ENCODE data around the gene PDZD2.

DNA sequence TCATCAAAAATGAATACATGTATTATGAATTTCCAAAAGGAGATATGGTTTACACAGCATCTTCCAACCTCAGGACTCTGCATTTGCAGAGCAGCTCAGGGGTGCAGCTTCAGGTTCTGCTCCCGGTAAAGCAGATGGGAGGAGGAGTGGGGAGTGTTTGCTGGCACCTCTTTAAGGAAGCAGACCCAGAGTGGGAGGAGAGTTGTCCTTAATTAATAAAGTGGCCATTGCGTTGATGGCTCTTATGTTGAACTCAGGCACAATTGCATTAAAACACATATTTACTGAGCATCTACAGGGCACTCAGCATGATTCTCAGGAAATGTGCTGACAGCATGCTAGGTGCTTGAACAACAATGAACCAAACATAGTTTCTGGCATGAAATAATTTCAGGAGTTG lies 121.0 kb downstream of the PDZD2 start:
- TF ChIP-seq, protein P1, sequence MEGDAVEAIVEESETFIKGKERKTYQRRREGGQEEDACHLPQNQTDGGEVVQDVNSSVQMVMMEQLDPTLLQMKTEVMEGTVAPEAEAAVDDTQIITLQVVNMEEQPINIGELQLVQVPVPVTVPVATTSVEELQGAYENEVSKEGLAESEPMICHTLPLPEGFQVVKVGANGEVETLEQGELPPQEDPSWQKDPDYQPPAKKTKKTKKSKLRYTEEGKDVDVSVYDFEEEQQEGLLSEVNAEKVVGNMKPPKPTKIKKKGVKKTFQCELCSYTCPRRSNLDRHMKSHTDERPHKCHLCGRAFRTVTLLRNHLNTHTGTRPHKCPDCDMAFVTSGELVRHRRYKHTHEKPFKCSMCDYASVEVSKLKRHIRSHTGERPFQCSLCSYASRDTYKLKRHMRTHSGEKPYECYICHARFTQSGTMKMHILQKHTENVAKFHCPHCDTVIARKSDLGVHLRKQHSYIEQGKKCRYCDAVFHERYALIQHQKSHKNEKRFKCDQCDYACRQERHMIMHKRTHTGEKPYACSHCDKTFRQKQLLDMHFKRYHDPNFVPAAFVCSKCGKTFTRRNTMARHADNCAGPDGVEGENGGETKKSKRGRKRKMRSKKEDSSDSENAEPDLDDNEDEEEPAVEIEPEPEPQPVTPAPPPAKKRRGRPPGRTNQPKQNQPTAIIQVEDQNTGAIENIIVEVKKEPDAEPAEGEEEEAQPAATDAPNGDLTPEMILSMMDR (IDR thresholded peaks at IDR 0.05), result no peak
- no peak for TF ChIP-seq POLR2A (IDR thresholded peaks at IDR 0.05)

All from testis (tissue), 2 donors.